Fibroblast of mammary gland (primary cell): ENCODE results near the gene DYNC2I2.
A peak's percentile ranks its signal among the peaks of the same experiment; 100 is the strongest.
"Not testable (repeated sequence)": the region's sequence is repeated elsewhere in the genome, so short reads cannot be mapped to it uniquely, and the experiment has no call there.

Source experiments
- DNase-seq: peaks from one replicate; pipeline ENCODE4 v3.0.0-alpha.2; 2010; ENCODE audit warnings: low read depth
- H3K4me3 ChIP-seq: 2 replicates; pipeline ENCODE4 v1.5.1; 2011; ENCODE audit warnings: low read depth, mild to moderate bottlenecking, low read length, moderate library complexity; ENCODE audit not compliant: control insufficient read depth
- TF ChIP-seq, protein P1 (sequence below): conservative IDR thresholded peaks from 2 replicates; pipeline ENCODE4 v1.5.1; 2011; ENCODE audit warnings: low read depth, low read length, inconsistent platforms; ENCODE audit not compliant: control insufficient read depth, insufficient read depth

DYNC2I2 gene

GRCh38 chr9:128588581-128589233 lies 67.9 kb downstream of the DYNC2I2 start:
- DNase-seq: no peak
- TF ChIP-seq, protein P1, sequence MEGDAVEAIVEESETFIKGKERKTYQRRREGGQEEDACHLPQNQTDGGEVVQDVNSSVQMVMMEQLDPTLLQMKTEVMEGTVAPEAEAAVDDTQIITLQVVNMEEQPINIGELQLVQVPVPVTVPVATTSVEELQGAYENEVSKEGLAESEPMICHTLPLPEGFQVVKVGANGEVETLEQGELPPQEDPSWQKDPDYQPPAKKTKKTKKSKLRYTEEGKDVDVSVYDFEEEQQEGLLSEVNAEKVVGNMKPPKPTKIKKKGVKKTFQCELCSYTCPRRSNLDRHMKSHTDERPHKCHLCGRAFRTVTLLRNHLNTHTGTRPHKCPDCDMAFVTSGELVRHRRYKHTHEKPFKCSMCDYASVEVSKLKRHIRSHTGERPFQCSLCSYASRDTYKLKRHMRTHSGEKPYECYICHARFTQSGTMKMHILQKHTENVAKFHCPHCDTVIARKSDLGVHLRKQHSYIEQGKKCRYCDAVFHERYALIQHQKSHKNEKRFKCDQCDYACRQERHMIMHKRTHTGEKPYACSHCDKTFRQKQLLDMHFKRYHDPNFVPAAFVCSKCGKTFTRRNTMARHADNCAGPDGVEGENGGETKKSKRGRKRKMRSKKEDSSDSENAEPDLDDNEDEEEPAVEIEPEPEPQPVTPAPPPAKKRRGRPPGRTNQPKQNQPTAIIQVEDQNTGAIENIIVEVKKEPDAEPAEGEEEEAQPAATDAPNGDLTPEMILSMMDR: no peak
- H3K4me3 ChIP-seq: no peak overlapping the region

GRCh38 chr9:128587453-128587852 lies 69.2 kb downstream of the DYNC2I2 start:
- TF ChIP-seq, protein P1: no peak
- no peak overlapping the region for H3K4me3 ChIP-seq
- no peak for DNase-seq

GRCh38 chr9:128586934-128587333 lies 69.7 kb downstream of the DYNC2I2 start:
- peak; percentile 25 for DNase-seq

DNA sequence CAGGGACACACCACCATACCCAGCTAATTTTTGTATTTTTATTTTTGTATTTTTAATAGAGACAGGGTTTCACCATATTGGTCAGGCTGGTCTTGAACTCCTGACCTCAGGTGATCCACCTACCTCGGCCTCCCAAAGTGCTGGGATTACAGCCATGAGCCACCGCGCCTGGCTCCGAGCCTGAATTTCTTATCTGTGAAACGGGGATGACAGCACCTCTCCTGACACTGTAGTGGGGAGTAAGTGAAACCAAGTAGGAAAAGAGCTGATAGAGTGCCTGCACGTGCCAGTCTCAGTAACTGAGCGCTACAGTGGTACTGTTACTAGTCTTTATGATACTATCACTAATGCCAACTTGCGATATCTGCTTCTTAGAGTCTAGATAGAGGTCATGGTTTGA lies 71.5 kb downstream of the DYNC2I2 start:
- DNase-seq: not testable (repeated sequence)

More at GRCh38 chr9:128586934-128587333, 69.7 kb downstream of the DYNC2I2 start:
- H3K4me3 ChIP-seq: not testable (repeated sequence)

More for the DNA sequence above, 71.5 kb downstream of the DYNC2I2 start:
- H3K4me3 ChIP-seq: not testable (repeated sequence)
